Esophagus squamous epithelium (tissue), 5 donors: ENCODE results near the gene SPATA6. TPM values are rescaled to one million over a fixed set of nuclear protein-coding genes. Genes with fewer than 3 reads are reported as not detected.
A peak's percentile ranks its signal among the peaks of the same experiment; 100 is the strongest.

Experiments used
- DNase-seq: peaks from one replicate; lab custom pipeline; 2025; lab: John Stamatoyannopoulos, UW
- H3K27ac ChIP-seq, 4 donors: fragments of 200-600 bp; sonication (generic); one replicate each; pipeline ENCODE4 v1.5.1; 2016 to 2019; ENCODE audit warnings: mild to moderate bottlenecking in 1 of 4
- H3K27me3 ChIP-seq, 4 donors: fragments of 200-600 bp; sonication (generic); 1 replicate in 3 of 4; 2 replicates in 1 of 4; pipeline versions ENCODE4 v1.5.1 to v1.6.0; 2017 to 2021; ENCODE audit warnings: antibody characterized with exemption in 1 of 4
- H3K36me3 ChIP-seq, 3 donors: fragments of 200-600 bp; sonication (generic); one replicate each; pipeline ENCODE4 v1.5.1; 2016 to 2019
- H3K4me1 ChIP-seq, 3 donors: fragments of 200-600 bp; sonication (generic); one replicate each; pipeline ENCODE4 v1.5.1; 2017 to 2019
- H3K4me3 ChIP-seq, 4 donors: fragments of 200-600 bp; sonication (generic); 1 replicate in 3 of 4; 2 replicates in 1 of 4; pipeline ENCODE4 v1.5.1; 2016 to 2019; ENCODE audit warnings: mild to moderate bottlenecking in 2 of 4, moderate library complexity in 1 of 4
- H3K9me3 ChIP-seq, 3 donors: fragments of 200-600 bp; sonication (generic); one replicate each; pipeline ENCODE4 v1.5.1; 2016 to 2019
- POLR2A ChIP-seq, 4 donors: fragments of 450-650 bp; IDR thresholded peaks; one replicate each; pipeline ENCODE4 v1.6.1; 2017; ENCODE audit warnings: antibody characterized with exemption in 4 of 4, mild to moderate bottlenecking in 4 of 4, moderate library complexity in 3 of 4
- WGBS, 2 donors: methylation state at CpG; one replicate each; pipeline ENCODE4 v1.1.5; 2018; 5-methylcytosine and 5-hydroxymethylcytosine counted together
- intact Hi-C: fragments of 100-400 bp; cut with DNase I; formaldehyde crosslinking; loops from one replicate; pipeline ENCODE4 v1.15.0; 2022
- small RNA-seq, 4 donors: library from RNA; depleted of rRNA; stranded (forward); fragments of <200 nt; gene quantifications; one replicate each; pipeline ENCODE3, GENCODE V24; 2016
- total RNA-seq, 4 donors: library from RNA; depleted of rRNA; stranded (reverse); fragments of >200 nt; gene quantifications; one replicate each; pipeline ENCODE4 v1.1.0, GENCODE V29; 2016
- TF ChIP-seq, protein P1 (sequence below), 6 experiments: fragments of 450-650 bp in 4 of 6; fragments of 200-600 bp in 2 of 6; sonication (generic) in 2 of 6; IDR thresholded peaks; one replicate each; pipeline ENCODE4 v1.5.1; 2016 to 2019; ENCODE audit warnings: antibody characterized with exemption in 6 of 6, mild to moderate bottlenecking in 4 of 6, moderate library complexity in 4 of 6
- donor health status: DM: yes; HTN: yes; CAD: no.

SPATA6 gene
- total RNA-seq, 4 donors from 2014 or later = 2.9 to 8.8 (median 7.1) TPM

DNA sequence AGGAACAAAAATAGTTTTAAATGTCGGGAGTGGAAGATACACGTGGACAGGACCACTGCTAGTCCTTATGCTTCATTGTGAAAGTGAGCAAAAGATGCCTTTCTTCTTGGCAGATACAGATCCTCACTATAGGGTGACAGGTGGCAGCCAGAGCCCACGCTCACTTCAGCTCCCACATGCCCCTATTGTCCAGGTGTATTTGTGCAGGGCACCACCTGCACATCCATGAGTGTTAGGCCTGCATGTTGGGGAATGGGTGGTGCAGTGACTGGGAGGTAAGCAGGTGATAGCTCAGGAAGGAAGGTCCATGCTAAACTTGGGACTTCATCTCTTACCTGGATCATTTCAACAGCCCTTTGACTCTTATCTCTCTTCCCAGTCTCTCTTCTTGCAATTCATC, 222.1 kb downstream of the SPATA6 start:
- no peaks in the 10 kb centered on the region for H3K36me3 ChIP-seq
- DNase-seq = no peak
- TF ChIP-seq, protein P1, sequence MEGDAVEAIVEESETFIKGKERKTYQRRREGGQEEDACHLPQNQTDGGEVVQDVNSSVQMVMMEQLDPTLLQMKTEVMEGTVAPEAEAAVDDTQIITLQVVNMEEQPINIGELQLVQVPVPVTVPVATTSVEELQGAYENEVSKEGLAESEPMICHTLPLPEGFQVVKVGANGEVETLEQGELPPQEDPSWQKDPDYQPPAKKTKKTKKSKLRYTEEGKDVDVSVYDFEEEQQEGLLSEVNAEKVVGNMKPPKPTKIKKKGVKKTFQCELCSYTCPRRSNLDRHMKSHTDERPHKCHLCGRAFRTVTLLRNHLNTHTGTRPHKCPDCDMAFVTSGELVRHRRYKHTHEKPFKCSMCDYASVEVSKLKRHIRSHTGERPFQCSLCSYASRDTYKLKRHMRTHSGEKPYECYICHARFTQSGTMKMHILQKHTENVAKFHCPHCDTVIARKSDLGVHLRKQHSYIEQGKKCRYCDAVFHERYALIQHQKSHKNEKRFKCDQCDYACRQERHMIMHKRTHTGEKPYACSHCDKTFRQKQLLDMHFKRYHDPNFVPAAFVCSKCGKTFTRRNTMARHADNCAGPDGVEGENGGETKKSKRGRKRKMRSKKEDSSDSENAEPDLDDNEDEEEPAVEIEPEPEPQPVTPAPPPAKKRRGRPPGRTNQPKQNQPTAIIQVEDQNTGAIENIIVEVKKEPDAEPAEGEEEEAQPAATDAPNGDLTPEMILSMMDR (IDR thresholded peaks at IDR 0.05) = peak in 1 of 6 experiments; percentile 13
- no peak for TF ChIP-seq POLR2A (IDR thresholded peaks at IDR 0.05)
- 74 to 92% methylated on average over 3 of the region's 3 CpGs for WGBS, 2 donors
- H3K27me3 ChIP-seq = no peaks in the 10 kb centered on the region
- H3K4me1 ChIP-seq = peaks cover 3 to 12% (median 9%) of the 10 kb centered on the region in 3 donors
- intact Hi-C loops = no loop called here
- H3K9me3 ChIP-seq = no peaks in the 10 kb centered on the region
- no peak overlapping the region for H3K27ac ChIP-seq
- no peak overlapping the region for H3K4me3 ChIP-seq

DNA sequence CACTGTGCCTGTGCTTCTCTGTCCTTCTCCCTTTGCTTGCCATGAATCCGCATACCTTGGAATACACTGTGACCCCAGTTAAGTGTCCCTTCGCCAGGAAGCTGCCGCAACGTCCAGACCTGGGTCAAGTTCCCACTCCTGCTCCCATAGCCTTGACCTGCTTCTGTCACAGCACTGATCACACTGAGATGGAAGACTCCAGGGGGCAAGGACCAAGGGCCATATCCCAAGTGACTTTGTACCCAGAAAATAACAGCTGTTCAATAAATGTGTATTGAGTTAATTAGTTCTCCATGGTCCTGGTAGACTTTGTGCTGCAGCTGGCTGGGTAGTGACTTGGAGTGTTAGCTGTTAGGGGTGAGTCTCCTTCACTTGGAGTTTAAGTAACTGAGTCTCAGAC, 223.6 kb downstream of the SPATA6 start:
- Histone ChIP-seq H3K27me3 (no peaks in the 10 kb centered on the region), H3K9me3 (no peaks in the 10 kb centered on the region), H3K36me3 (no peaks in the 10 kb centered on the region), H3K4me1 (peaks cover 3 to 12% (median 9%) of the 10 kb centered on the region in 3 donors), H3K4me3 (no peak overlapping the region), H3K27ac (no peak overlapping the region)
- TF ChIP-seq, protein P1 (IDR thresholded peaks at IDR 0.05) = no peak
- TF ChIP-seq POLR2A (IDR thresholded peaks at IDR 0.05) = no peak
- no peak for DNase-seq
- intact Hi-C loops = no loop called here
- 94 to 95% methylated on average over 4 of the region's 4 CpGs for WGBS, 2 donors

GRCh38 chr1:48246727-48247126, 225.3 kb downstream of the SPATA6 start:
- no peak for DNase-seq
- no peaks in the 10 kb centered on the region for H3K9me3 ChIP-seq
- no peak overlapping the region for H3K27ac ChIP-seq
- peaks cover 3 to 12% (median 9%) of the 10 kb centered on the region in 3 donors for H3K4me1 ChIP-seq
- intact Hi-C loops = no loop called here
- H3K27me3 ChIP-seq = no peaks in the 10 kb centered on the region
- TF ChIP-seq POLR2A (IDR thresholded peaks at IDR 0.05) = no peak
- TF ChIP-seq, protein P1 (IDR thresholded peaks at IDR 0.05) = no peak
- H3K4me3 ChIP-seq = no peak overlapping the region
- WGBS, 2 donors = 80 to 82% methylated on average over 1 of the region's 1 CpG
- H3K36me3 ChIP-seq = no peaks in the 10 kb centered on the region

Small RNA genes within 50 kb of the gene (small RNA-seq; reads per million reads assigned to genes)
- gene RNU4-61P (0 reads per million in 4 donors), gene RNU6-723P (0 reads per million in 4 donors)

Other genes starting within 250 kb of the SPATA6 start
- gene SLC5A9, start 249.5 kb downstream of the SPATA6 start, total RNA-seq = under 1 TPM in 2 of 4 donors, not detected in 2; 0.19 to 0.38 TPM